Keratinocyte (primary cell): ENCODE measurements around the gene PSME4. TPM values are rescaled to one million over a fixed set of nuclear protein-coding genes. Genes with fewer than 3 reads are reported as not detected.

Source experiments
- DNase-seq: peaks from one replicate; pipeline ENCODE4 v3.0.0-alpha.2; 2011; ENCODE audit warnings: low read depth, missing footprints, low spot score
- FAIRE-seq: peaks from 2 replicates; lab custom pipeline; 2011; peaks lifted over from hg19 to GRCh38; lab: Jason Lieb, UNC
- H2AFZ ChIP-seq: 2 replicates; pipeline ENCODE4 v1.6.0; 2012; ENCODE audit warnings: low read length, control low read depth, inconsistent platforms; ENCODE audit not compliant: control insufficient read depth
- H3K27ac ChIP-seq: 2 replicates; pipeline ENCODE4 v1.5.1; 2011; ENCODE audit warnings: low read length; ENCODE audit not compliant: control insufficient read depth, insufficient read depth
- H3K27me3 ChIP-seq: 3 replicates; pipeline ENCODE4 v1.6.0; 2011; ENCODE audit warnings: low read length; ENCODE audit not compliant: control insufficient read depth, insufficient read depth; ENCODE audit errors: extremely low read depth
- H3K36me3 ChIP-seq, 2 experiments: 2 replicates in 1 of 2; 3 replicates in 1 of 2; pipeline ENCODE4 v1.5.1; 2011; ENCODE audit warnings: low read length in 2 of 2, mild to moderate bottlenecking in 1 of 2; ENCODE audit not compliant: control insufficient read depth in 2 of 2, insufficient read depth in 2 of 2; ENCODE audit errors: extremely low read depth in 1 of 2
- H3K4me1 ChIP-seq: 3 replicates; pipeline ENCODE4 v1.5.1; 2011; ENCODE audit warnings: low read length; ENCODE audit not compliant: control insufficient read depth, insufficient read depth; ENCODE audit errors: extremely low read depth
- H3K4me2 ChIP-seq: 3 replicates; pipeline ENCODE4 v1.6.0; 2011; ENCODE audit warnings: low read depth, low read length; ENCODE audit not compliant: control insufficient read depth, insufficient read depth; ENCODE audit errors: extremely low read depth
- H3K4me3 ChIP-seq, 3 experiments: fragments of 200-600 bp in 1 of 3; sonication (generic) in 1 of 3; 2 replicates in 2 of 3; 3 replicates in 1 of 3; pipeline ENCODE4 v1.5.1; 2011 to 2016; ENCODE audit warnings: low read length in 3 of 3, mild to moderate bottlenecking in 3 of 3, control low read depth in 2 of 3, inconsistent platforms in 1 of 3, low read depth in 1 of 3, mixed read lengths in 1 of 3, mixed run types in 1 of 3, moderate library complexity in 1 of 3; ENCODE audit not compliant: control insufficient read depth in 2 of 3, insufficient read depth in 2 of 3; ENCODE audit errors: extremely low read depth in 1 of 3
- H3K79me2 ChIP-seq: 2 replicates; pipeline ENCODE4 v1.6.0; 2012; ENCODE audit warnings: low read length; ENCODE audit not compliant: control insufficient read depth, insufficient read depth
- H3K9ac ChIP-seq: 3 replicates; pipeline ENCODE4 v1.6.0; 2011; ENCODE audit warnings: low read length; ENCODE audit not compliant: control insufficient read depth, insufficient read depth; ENCODE audit errors: extremely low read depth
- H3K9me1 ChIP-seq: 3 replicates; pipeline ENCODE4 v1.6.0; 2011; ENCODE audit warnings: low read length; ENCODE audit not compliant: control insufficient read depth, insufficient read depth; ENCODE audit errors: extremely low read depth
- H3K9me3 ChIP-seq: 2 replicates; pipeline ENCODE4 v1.5.1; 2012; ENCODE audit warnings: low read depth, low read length; ENCODE audit not compliant: control insufficient read depth
- H4K20me1 ChIP-seq: 3 replicates; pipeline ENCODE4 v1.6.0; 2011; ENCODE audit warnings: low read length; ENCODE audit not compliant: control insufficient read depth, insufficient read depth; ENCODE audit errors: extremely low read depth
- EZH2 ChIP-seq: IDR thresholded peaks from one replicate; pipeline ENCODE4 v1.6.1; 2012; ENCODE audit warnings: inconsistent platforms, mild to moderate bottlenecking, low read length, moderate library complexity
- dilution Hi-C: fragments of 300-500 bp; cut with MboI; formaldehyde crosslinking; loops from one replicate; pipeline ENCODE4 v1.7.0; 2020; ENCODE audit warnings: low sequenced_read_pairs; ENCODE audit not compliant: extremely low pct_ligation_motif_present
- polyA plus RNA-seq, 5 experiments: library from polyadenylated mRNA; depleted of rRNA in 3 of 5; stranded (reverse) in 3 of 5; stranded (forward) in 1 of 5; unstranded in 1 of 5; fragments of >200 nt; gene quantifications; 1 replicate in 1 of 5; 2 replicates in 3 of 5; 3 replicates in 1 of 5; pipeline versions ENCODE4 v1.2.1 to v1.2.3, GENCODE V29; 2011 to 2012; ENCODE audit warnings: missing spikeins in 2 of 5, low read depth in 1 of 5, low replicate concordance in 1 of 5
- TF ChIP-seq, protein P1 (sequence below), 3 experiments: IDR thresholded peaks in 1 of 3; conservative IDR thresholded peaks in 1 of 3; optimal IDR thresholded peaks in 1 of 3; 2 replicates in 2 of 3; 3 replicates in 1 of 3; pipeline versions ENCODE3 to v1.5.1; 2011; ENCODE audit warnings: low read length in 3 of 3, mild to moderate bottlenecking in 3 of 3, moderate library complexity in 2 of 3, control low read depth in 1 of 3, inconsistent platforms in 1 of 3; ENCODE audit not compliant: insufficient read depth in 2 of 3; ENCODE audit errors: extremely low read depth in 1 of 3

The PSME4 gene
- polyA plus RNA-seq, 1 donor (not counting 4 experiments of a cell fraction or from before 2014, with no cell fraction given), result 59.4 TPM

DNA sequence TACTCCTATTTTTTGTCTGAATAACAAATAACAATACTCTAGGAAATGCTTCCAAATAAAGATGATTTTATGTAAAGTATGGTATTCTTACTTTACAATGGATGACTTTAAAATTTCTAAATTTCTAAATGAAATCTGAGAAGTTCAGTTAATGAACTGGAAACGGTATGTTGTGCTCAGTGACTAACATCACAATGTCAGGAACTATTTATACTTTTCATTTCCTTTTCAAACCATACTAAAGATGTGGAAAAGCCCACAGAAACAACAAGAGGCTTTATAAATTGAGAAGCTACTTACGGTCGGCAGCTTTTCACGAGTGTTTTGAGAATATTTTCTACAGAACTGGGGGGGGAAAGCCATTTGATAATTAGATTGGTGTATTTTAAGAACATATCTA is 31.1 kb downstream of the PSME4 start:
- no peaks in the 10 kb centered on the region for H3K4me1 ChIP-seq
- H3K36me3 ChIP-seq, result peaks cover 0 to 6% of the 10 kb centered on the region in 2 experiments
- H3K9me1 ChIP-seq, result no peaks in the 10 kb centered on the region
- TF ChIP-seq, protein P1, sequence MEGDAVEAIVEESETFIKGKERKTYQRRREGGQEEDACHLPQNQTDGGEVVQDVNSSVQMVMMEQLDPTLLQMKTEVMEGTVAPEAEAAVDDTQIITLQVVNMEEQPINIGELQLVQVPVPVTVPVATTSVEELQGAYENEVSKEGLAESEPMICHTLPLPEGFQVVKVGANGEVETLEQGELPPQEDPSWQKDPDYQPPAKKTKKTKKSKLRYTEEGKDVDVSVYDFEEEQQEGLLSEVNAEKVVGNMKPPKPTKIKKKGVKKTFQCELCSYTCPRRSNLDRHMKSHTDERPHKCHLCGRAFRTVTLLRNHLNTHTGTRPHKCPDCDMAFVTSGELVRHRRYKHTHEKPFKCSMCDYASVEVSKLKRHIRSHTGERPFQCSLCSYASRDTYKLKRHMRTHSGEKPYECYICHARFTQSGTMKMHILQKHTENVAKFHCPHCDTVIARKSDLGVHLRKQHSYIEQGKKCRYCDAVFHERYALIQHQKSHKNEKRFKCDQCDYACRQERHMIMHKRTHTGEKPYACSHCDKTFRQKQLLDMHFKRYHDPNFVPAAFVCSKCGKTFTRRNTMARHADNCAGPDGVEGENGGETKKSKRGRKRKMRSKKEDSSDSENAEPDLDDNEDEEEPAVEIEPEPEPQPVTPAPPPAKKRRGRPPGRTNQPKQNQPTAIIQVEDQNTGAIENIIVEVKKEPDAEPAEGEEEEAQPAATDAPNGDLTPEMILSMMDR (optimal IDR thresholded peaks at IDR 0.05 in 1 of 3, IDR thresholded peaks at IDR 0.05 in 1 of 3, conservative IDR thresholded peaks at IDR 0.05 in 1 of 3; ENCODE audit: extremely low read depth in 1 of 3, insufficient read depth in 2 of 3, low read length in 3 of 3), result no peak
- no peak for TF ChIP-seq EZH2
- peaks cover 7% of the 10 kb centered on the region for H3K79me2 ChIP-seq
- H3K27me3 ChIP-seq, result no peaks in the 10 kb centered on the region
- no peak overlapping the region for H3K4me3 ChIP-seq
- no peak overlapping the region for H2AFZ ChIP-seq
- no peaks in the 10 kb centered on the region for H4K20me1 ChIP-seq
- no peak overlapping the region for H3K9ac ChIP-seq
- dilution Hi-C loops, result no loop called here
- H3K27ac ChIP-seq, result no peak overlapping the region
- H3K9me3 ChIP-seq, result no peaks in the 10 kb centered on the region
- no peak overlapping the region for H3K4me2 ChIP-seq
- no peak for DNase-seq
- FAIRE-seq, result no peak

DNA sequence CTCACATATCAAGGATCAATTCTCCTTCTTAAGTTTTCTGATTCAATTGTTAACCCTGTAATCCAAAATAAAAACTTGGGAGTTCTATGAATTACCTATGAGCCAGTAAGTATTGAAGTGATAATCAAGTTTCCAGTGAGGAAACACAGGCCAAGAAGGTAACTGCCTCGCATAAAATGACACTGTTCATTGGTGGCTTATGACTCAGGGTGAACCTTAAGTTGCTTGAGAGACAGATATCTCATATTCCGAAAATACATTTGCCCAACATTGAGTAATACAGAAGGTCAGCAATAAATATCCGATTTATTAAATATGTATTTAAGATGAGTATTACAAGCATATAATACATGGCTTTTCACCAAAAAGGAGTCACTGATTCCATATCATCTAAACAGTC is 31.9 kb downstream of the PSME4 start:
- dilution Hi-C loops, result no loop called here
- Histone ChIP-seq H3K4me2 (no peak overlapping the region), H3K79me2 (peaks cover 7% of the 10 kb centered on the region), H3K27me3 (no peaks in the 10 kb centered on the region), H3K9ac (no peak overlapping the region), H3K36me3 (peaks cover 0 to 6% of the 10 kb centered on the region in 2 experiments), H3K9me1 (no peaks in the 10 kb centered on the region), H3K4me3 (no peak overlapping the region), H4K20me1 (no peaks in the 10 kb centered on the region), H2AFZ (no peak overlapping the region), H3K9me3 (no peaks in the 10 kb centered on the region), H3K27ac (no peak overlapping the region), H3K4me1 (no peaks in the 10 kb centered on the region)
- FAIRE-seq (no peak), DNase-seq (no peak)
- no peak for TF ChIP-seq EZH2
- TF ChIP-seq, protein P1 (optimal IDR thresholded peaks at IDR 0.05 in 1 of 3, IDR thresholded peaks at IDR 0.05 in 1 of 3, conservative IDR thresholded peaks at IDR 0.05 in 1 of 3; ENCODE audit: extremely low read depth in 1 of 3, insufficient read depth in 2 of 3, low read length in 3 of 3), result no peak
